Panc1 (cell line): ENCODE data around the gene INPP5F. TPM values are rescaled to one million over a fixed set of nuclear protein-coding genes. Genes with fewer than 3 reads are reported as not detected.

Experiments used
- ATAC-seq: fragments of 200-7000 bp; cut with Tn5 transposase; 2 replicates; pipeline ENCODE4 v1.9.1; 2020; ENCODE audit warnings: mild to moderate bottlenecking, moderate library complexity
- BruUV-seq: library from RNA; stranded (reverse); fragments of 400-500 nt; replicated peaks from 2 replicates; lab custom pipeline; 2021; lab: Mats Ljungman, UMichigan
- CTCF ChIA-PET: fragments of 300-600 bp; sonication (Branson Sonifier 250); formaldehyde crosslinking; loops from one replicate; lab custom pipeline; 2022; ENCODE audit warnings: antibody characterized with exemption; lab: Charles Lee
- POLR2A ChIA-PET: fragments of 300-600 bp; sonication (Branson Sonifier 250); formaldehyde crosslinking; loops from one replicate; lab custom pipeline; 2022; ENCODE audit warnings: antibody characterized with exemption; lab: Charles Lee
- DNase-seq: peaks from one replicate; pipeline ENCODE4 v3.0.0-alpha.2; 2010; ENCODE audit warnings: low read depth, low spot score
- H3K27ac ChIP-seq: 2 replicates; pipeline ENCODE4 v1.5.1; 2011; ENCODE audit warnings: mild to moderate bottlenecking, low read length, inconsistent platforms
- H3K27me3 ChIP-seq: fragments of 200-500 bp; sonication (Bioruptor generic); 2 replicates; pipeline ENCODE4 v1.6.0; 2014; ENCODE audit warnings: low read length, inconsistent platforms; ENCODE audit not compliant: control insufficient read depth, insufficient read depth
- H3K36me3 ChIP-seq: fragments of 200-500 bp; sonication (Bioruptor generic); 2 replicates; pipeline ENCODE4 v1.5.1; 2014; ENCODE audit warnings: inconsistent platforms, mild to moderate bottlenecking, low read length, moderate library complexity; ENCODE audit not compliant: control insufficient read depth, insufficient read depth
- H3K4me1 ChIP-seq: 2 replicates; pipeline ENCODE4 v1.5.1; 2011; ENCODE audit warnings: inconsistent platforms, mild to moderate bottlenecking, low read length, moderate library complexity; ENCODE audit not compliant: control insufficient read depth, insufficient read depth
- H3K4me3 ChIP-seq, 2 experiments: 2 replicates each; pipeline ENCODE4 v1.5.1; 2011 to 2012; ENCODE audit warnings: low read depth in 2 of 2, low read length in 2 of 2, mild to moderate bottlenecking in 2 of 2, inconsistent platforms in 1 of 2, moderate library complexity in 1 of 2
- H3K9me3 ChIP-seq: fragments of 200-500 bp; sonication (Bioruptor generic); 2 replicates; pipeline ENCODE4 v1.5.1; 2014; ENCODE audit warnings: low read depth, mild to moderate bottlenecking, inconsistent platforms, low read length, moderate library complexity; ENCODE audit not compliant: control insufficient read depth, insufficient read depth
- POLR2AphosphoS5 ChIP-seq: IDR thresholded peaks from 2 replicates; pipeline ENCODE4 v1.6.1; 2012; ENCODE audit warnings: mild to moderate bottlenecking, low read depth, low read length, moderate library complexity
- SIN3A ChIP-seq: IDR thresholded peaks from 2 replicates; pipeline ENCODE4 v1.6.1; 2012; ENCODE audit warnings: low read depth, mild to moderate bottlenecking, low read length, moderate library complexity, borderline replicate concordance; ENCODE audit not compliant: insufficient read depth
- TCF7L2 ChIP-seq: IDR thresholded peaks from 2 replicates; pipeline ENCODE4 v1.6.1; 2011; ENCODE audit warnings: mild to moderate bottlenecking, low read depth, low read length, inconsistent platforms
- in situ Hi-C: cut with HindIII; loops from 2 replicates; pipeline ENCODE4 v1.10.0; 2016; ENCODE audit warnings: low sequenced_read_pairs, low pct_unique_long_range_greater_than_20kb
- intact Hi-C: fragments of 100-400 bp; cut with micrococcal nuclease; formaldehyde crosslinking; loops from one replicate; pipeline ENCODE4 v1.10.0; 2022; ENCODE audit not compliant: unreplicated experiment
- total RNA-seq: library from RNA; stranded (reverse); gene quantifications from one replicate; pipeline ENCODE4 v1.2.1, GENCODE V29; 2021; ENCODE audit not compliant: unreplicated experiment
- TF ChIP-seq, protein P1 (sequence below), 2 experiments: IDR thresholded peaks; 2 replicates each; pipeline ENCODE4 v1.6.1; 2011 to 2012; ENCODE audit warnings: low read depth in 2 of 2, control low read depth in 1 of 2, low read length in 1 of 2, mild to moderate bottlenecking in 1 of 2, moderate library complexity in 1 of 2; ENCODE audit not compliant: insufficient read depth in 1 of 2
- TF ChIP-seq, protein P2 (sequence below): fragments of 450-650 bp; IDR thresholded peaks from 2 replicates; pipeline ENCODE4 v1.5.1; 2017; ENCODE audit warnings: mild to moderate bottlenecking

INPP5F gene
- total RNA-seq, 1 experiment from 2014 or later: 26.7 TPM

DNA sequence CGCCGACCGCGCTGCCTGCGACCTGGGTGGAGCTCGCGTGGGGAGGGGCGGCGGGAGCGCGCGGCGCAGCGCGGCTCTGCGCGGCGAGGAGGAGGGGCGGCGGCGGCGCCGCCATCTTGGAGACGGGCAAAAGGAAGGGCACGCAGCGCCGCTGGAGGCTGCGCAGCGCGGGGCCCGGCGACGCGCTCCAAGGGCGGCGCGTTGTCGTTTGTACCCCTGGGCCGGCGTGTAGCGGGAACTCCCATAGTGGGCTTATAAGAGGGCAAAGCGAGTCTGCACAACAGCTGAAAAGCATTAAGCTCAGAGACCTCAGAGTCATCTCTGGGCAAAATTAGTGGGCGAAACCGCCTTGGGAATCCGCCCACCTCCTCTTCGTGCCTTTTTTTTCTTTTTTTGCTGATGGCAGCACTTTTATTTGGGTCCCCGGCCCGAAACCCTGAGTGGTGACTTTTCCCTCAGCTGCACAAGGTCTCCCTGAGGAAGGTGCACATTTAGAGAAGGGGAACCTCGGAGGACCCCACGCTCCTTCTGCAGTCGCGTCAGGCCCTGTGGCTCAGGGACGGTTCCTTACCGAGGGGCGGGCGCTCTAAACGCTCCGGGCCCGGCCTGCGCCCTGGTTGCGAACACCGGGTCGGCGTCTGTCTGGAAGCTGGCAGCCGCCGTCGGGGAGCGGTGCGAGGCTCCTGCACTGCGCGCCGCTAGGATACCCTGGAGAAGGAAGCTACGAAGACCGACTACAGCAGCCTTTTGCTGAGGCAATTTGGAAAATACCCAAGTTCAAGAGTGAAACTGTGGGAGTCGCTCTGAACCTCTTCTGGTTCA lies 147.2 kb downstream of the INPP5F start:
- peak; percentile 97 for ATAC-seq
- DNase-seq: peak; percentile 57
- Histone ChIP-seq H3K9me3 (no peaks in the 10 kb centered on the region), H3K36me3 (no peaks in the 10 kb centered on the region; the same call in 1 of the 2 replicates), H3K4me3 (peak overlapping the region; percentile 79 to 82), H3K4me1 (peaks cover 28% of the 10 kb centered on the region), H3K27me3 (no peaks in the 10 kb centered on the region), H3K27ac (peak overlapping the region; percentile 90)
- no peak for TF ChIP-seq SIN3A
- peak; percentile 64; the same call in 1 of the 2 replicates for TF ChIP-seq TCF7L2
- peak; percentile 78 for TF ChIP-seq POLR2AphosphoS5
- TF ChIP-seq, protein P1, sequence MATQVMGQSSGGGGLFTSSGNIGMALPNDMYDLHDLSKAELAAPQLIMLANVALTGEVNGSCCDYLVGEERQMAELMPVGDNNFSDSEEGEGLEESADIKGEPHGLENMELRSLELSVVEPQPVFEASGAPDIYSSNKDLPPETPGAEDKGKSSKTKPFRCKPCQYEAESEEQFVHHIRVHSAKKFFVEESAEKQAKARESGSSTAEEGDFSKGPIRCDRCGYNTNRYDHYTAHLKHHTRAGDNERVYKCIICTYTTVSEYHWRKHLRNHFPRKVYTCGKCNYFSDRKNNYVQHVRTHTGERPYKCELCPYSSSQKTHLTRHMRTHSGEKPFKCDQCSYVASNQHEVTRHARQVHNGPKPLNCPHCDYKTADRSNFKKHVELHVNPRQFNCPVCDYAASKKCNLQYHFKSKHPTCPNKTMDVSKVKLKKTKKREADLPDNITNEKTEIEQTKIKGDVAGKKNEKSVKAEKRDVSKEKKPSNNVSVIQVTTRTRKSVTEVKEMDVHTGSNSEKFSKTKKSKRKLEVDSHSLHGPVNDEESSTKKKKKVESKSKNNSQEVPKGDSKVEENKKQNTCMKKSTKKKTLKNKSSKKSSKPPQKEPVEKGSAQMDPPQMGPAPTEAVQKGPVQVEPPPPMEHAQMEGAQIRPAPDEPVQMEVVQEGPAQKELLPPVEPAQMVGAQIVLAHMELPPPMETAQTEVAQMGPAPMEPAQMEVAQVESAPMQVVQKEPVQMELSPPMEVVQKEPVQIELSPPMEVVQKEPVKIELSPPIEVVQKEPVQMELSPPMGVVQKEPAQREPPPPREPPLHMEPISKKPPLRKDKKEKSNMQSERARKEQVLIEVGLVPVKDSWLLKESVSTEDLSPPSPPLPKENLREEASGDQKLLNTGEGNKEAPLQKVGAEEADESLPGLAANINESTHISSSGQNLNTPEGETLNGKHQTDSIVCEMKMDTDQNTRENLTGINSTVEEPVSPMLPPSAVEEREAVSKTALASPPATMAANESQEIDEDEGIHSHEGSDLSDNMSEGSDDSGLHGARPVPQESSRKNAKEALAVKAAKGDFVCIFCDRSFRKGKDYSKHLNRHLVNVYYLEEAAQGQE (IDR thresholded peaks at IDR 0.05; ENCODE audit: insufficient read depth in 1 of 2, low read depth in 2 of 2, low read length in 1 of 2): peak in 1 of 2 experiments; percentile 11; a peak in 1 of 4 replicates
- CTCF ChIA-PET: interaction anchor here (0.6 to 1.0 kb wide), 2 partner anchors 10 to 13 kb away, joined by 4 to 14 read pairs; no protein-coding TSS in a partner anchor
- BruUV-seq: no TSS peak
- intact Hi-C loops: no loop called here
- POLR2A ChIA-PET: interaction anchor here (0.5 to 0.7 kb wide), 5 partner anchors 21 to 666 kb away, joined by 3 to 11 read pairs (median 3); partner anchors contain the start of gene GRK5
- in situ Hi-C loops: no loop called here

DNA sequence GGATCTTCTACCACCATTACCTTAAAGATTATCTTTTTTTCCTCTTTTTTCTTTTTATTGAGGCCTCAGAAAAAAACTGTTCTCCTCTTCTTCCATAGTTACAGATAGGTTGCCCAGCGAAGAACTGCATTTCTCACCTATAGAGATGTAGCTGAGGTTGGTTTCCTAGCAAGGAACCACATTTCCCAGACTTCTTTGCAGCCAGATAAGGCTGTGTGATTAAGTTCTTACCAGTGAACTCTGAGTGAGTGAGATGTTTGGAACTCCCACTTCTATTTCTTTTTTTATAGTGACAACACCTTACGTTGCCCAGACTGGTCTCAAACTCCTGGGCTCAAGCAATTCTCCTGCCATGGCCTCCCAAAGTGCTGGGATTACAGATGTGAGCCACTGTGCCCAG lies 152.7 kb downstream of the INPP5F start:
- Histone ChIP-seq H3K27ac (no peak overlapping the region), H3K9me3 (no peaks in the 10 kb centered on the region), H3K4me3 (no peak overlapping the region), H3K36me3 (no peaks in the 10 kb centered on the region), H3K4me1 (0 out of 2 replicates have a peak, but pooled peaks cover 5% of the 10 kb centered on the region), H3K27me3 (no peaks in the 10 kb centered on the region)
- intact Hi-C loops: no loop called here
- TF ChIP-seq TCF7L2 (no peak), POLR2AphosphoS5 (no peak), SIN3A (no peak)
- TF ChIP-seq, protein P1 (IDR thresholded peaks at IDR 0.05; ENCODE audit: insufficient read depth in 1 of 2, low read depth in 2 of 2, low read length in 1 of 2): no peak
- TF ChIP-seq, protein P2, sequence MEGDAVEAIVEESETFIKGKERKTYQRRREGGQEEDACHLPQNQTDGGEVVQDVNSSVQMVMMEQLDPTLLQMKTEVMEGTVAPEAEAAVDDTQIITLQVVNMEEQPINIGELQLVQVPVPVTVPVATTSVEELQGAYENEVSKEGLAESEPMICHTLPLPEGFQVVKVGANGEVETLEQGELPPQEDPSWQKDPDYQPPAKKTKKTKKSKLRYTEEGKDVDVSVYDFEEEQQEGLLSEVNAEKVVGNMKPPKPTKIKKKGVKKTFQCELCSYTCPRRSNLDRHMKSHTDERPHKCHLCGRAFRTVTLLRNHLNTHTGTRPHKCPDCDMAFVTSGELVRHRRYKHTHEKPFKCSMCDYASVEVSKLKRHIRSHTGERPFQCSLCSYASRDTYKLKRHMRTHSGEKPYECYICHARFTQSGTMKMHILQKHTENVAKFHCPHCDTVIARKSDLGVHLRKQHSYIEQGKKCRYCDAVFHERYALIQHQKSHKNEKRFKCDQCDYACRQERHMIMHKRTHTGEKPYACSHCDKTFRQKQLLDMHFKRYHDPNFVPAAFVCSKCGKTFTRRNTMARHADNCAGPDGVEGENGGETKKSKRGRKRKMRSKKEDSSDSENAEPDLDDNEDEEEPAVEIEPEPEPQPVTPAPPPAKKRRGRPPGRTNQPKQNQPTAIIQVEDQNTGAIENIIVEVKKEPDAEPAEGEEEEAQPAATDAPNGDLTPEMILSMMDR: no peak
- ChIA-PET CTCF (no interaction called here), POLR2A (no interaction called here)
- no TSS peak for BruUV-seq
- no peak for DNase-seq
- no peak for ATAC-seq
- in situ Hi-C loops: no loop called here

Other genes with a start within 250 kb of the INPP5F start
- 68.6 TPM for gene RGS10, start 183.3 kb upstream of the INPP5F start, total RNA-seq
- 236 TPM for gene TIAL1, start 129.1 kb upstream of the INPP5F start, total RNA-seq
- 131 TPM for gene BAG3, start 74.7 kb upstream of the INPP5F start, total RNA-seq
- 94.5 TPM for gene MCMBP, start 146.8 kb downstream of the INPP5F start, total RNA-seq
- 132 TPM for gene SEC23IP, start 166.7 kb downstream of the INPP5F start, total RNA-seq